Measurements from ENCODE around the gene COL1A2.

The COL1A2 gene

GRCh38 chr7:94400022-94400421, 5.3 kb downstream of the COL1A2 start:
- no peak for TF ChIP-seq TEAD4 (IDR thresholded peaks at IDR 0.05)
- no peak for TF ChIP-seq TAF1 (IDR thresholded peaks at IDR 0.05; ENCODE audit: low read depth)
- TF ChIP-seq, protein P1, sequence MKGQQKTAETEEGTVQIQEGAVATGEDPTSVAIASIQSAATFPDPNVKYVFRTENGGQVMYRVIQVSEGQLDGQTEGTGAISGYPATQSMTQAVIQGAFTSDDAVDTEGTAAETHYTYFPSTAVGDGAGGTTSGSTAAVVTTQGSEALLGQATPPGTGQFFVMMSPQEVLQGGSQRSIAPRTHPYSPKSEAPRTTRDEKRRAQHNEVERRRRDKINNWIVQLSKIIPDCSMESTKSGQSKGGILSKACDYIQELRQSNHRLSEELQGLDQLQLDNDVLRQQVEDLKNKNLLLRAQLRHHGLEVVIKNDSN (IDR thresholded peaks at IDR 0.05) = no peak
- TF ChIP-seq TCF12 (IDR thresholded peaks at IDR 0.05; ENCODE audit: low read depth) = no peak
- no peak for TF ChIP-seq EP300 (IDR thresholded peaks at IDR 0.05; ENCODE audit: borderline replicate concordance)
- TF ChIP-seq RAD21 (IDR thresholded peaks at IDR 0.05; ENCODE audit: low read depth) = no peak
- no peak for TF ChIP-seq YY1 (IDR thresholded peaks at IDR 0.05; ENCODE audit: low read depth)
- TF ChIP-seq, protein P2, sequence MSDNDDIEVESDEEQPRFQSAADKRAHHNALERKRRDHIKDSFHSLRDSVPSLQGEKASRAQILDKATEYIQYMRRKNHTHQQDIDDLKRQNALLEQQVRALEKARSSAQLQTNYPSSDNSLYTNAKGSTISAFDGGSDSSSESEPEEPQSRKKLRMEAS (IDR thresholded peaks at IDR 0.05) = no peak
- TF ChIP-seq EGR1 (IDR thresholded peaks at IDR 0.05) = no peak
- no peak for TF ChIP-seq REST (IDR thresholded peaks at IDR 0.05; ENCODE audit: low read depth)
- TF ChIP-seq NFIC (IDR thresholded peaks at IDR 0.05) = no peak
- no peak for TF ChIP-seq FOXM1 (IDR thresholded peaks at IDR 0.05; ENCODE audit: borderline replicate concordance, low read depth)
- TF ChIP-seq CREB1 (IDR thresholded peaks at IDR 0.05; ENCODE audit: low read depth) = no peak
- TF ChIP-seq ZBTB7A (IDR thresholded peaks at IDR 0.05; ENCODE audit: low read depth) = no peak
- TF ChIP-seq CEBPB (IDR thresholded peaks at IDR 0.05) = no peak

DNA sequence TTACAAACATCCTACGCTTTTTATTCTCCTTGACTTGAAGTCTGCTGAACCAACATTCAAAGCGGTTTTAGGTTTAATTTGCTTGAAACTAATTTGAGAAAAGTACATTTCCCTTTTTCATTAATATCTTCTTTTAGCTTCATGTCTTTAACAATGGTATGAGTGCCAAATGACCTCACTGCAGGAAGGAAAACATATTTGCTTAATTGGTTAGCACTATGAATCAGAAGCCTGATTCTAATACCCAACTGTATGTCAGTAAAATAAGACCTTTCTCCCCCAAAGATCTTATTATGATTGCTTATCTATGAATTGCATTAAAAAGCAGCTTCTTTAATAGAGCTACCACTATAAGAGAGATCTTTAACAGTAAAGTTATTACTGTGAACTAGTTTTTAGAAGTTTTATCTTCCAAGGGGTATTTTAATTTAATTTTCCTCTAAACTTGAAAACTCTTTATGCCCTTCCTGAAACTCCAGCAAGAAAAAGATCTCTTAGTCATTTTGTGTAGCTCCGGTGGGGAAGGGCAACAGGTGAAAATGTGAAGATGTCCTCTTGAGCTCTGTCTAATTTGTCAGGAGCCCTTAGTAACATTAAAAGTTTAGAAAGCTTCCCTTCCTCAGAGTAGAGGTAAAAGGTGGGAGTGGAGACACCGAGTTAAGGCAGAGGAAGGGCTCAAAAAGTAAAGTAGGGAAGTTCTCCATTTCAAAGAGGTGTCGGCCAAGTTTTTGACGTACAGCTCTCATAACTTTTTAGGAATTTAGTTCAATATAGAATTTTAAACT, 6.1 kb downstream of the COL1A2 start:
- no peak for TF ChIP-seq EP300 (IDR thresholded peaks at IDR 0.05; ENCODE audit: borderline replicate concordance)
- TF ChIP-seq, protein P1 (IDR thresholded peaks at IDR 0.05) = no peak
- TF ChIP-seq YY1 (IDR thresholded peaks at IDR 0.05; ENCODE audit: low read depth) = no peak
- TF ChIP-seq TAF1 (IDR thresholded peaks at IDR 0.05; ENCODE audit: low read depth) = no peak
- no peak for TF ChIP-seq REST (IDR thresholded peaks at IDR 0.05; ENCODE audit: low read depth)
- no peak for TF ChIP-seq CREB1 (IDR thresholded peaks at IDR 0.05; ENCODE audit: low read depth)
- TF ChIP-seq ZBTB7A (IDR thresholded peaks at IDR 0.05; ENCODE audit: low read depth) = no peak
- TF ChIP-seq CEBPB (IDR thresholded peaks at IDR 0.05) = no peak
- TF ChIP-seq, protein P2 (IDR thresholded peaks at IDR 0.05) = no peak
- TF ChIP-seq EGR1 (IDR thresholded peaks at IDR 0.05) = no peak
- no peak for TF ChIP-seq RAD21 (IDR thresholded peaks at IDR 0.05; ENCODE audit: low read depth)
- TF ChIP-seq TEAD4 (IDR thresholded peaks at IDR 0.05) = no peak
- no peak for TF ChIP-seq NFIC (IDR thresholded peaks at IDR 0.05)
- TF ChIP-seq FOXM1 (IDR thresholded peaks at IDR 0.05; ENCODE audit: borderline replicate concordance, low read depth) = no peak

- TF ChIP-seq FOXM1 (IDR thresholded peaks at IDR 0.05; ENCODE audit: borderline replicate concordance, low read depth) (no peak), TCF12 (IDR thresholded peaks at IDR 0.05; ENCODE audit: low read depth) (no peak), TEAD4 (IDR thresholded peaks at IDR 0.05) (no peak), REST (IDR thresholded peaks at IDR 0.05; ENCODE audit: low read depth) (no peak), TAF1 (IDR thresholded peaks at IDR 0.05; ENCODE audit: low read depth) (no peak), NFIC (IDR thresholded peaks at IDR 0.05) (no peak), EP300 (IDR thresholded peaks at IDR 0.05; ENCODE audit: borderline replicate concordance) (no peak), CREB1 (IDR thresholded peaks at IDR 0.05; ENCODE audit: low read depth) (no peak), CEBPB (IDR thresholded peaks at IDR 0.05) (no peak), EGR1 (IDR thresholded peaks at IDR 0.05) (no peak), RAD21 (IDR thresholded peaks at IDR 0.05; ENCODE audit: low read depth) (no peak)
- TF ChIP-seq, protein P1 (IDR thresholded peaks at IDR 0.05) = no peak
Measured at GRCh38 chr7:94401428-94401814, 6.7 kb downstream of the COL1A2 start.
